ENCODE results near the gene RSPO4.

Gene RSPO4

GRCh38 chr20:940926-941325, 61.2 kb downstream of the RSPO4 start:
- TF ChIP-seq CTCF (IDR thresholded peaks at IDR 0.05; ENCODE audit: low read depth, low read length) = no peak
- no peak for DNase-seq (ENCODE audit: extremely low read depth, low read depth)

GRCh38 chr20:939606-940005, 62.5 kb downstream of the RSPO4 start:
- TF ChIP-seq CTCF (IDR thresholded peaks at IDR 0.05; ENCODE audit: low read depth, low read length) = no peak
- no peak for DNase-seq (ENCODE audit: extremely low read depth, low read depth)

GRCh38 chr20:934186-934840, 67.8 kb downstream of the RSPO4 start:
- DNase-seq (ENCODE audit: extremely low read depth, low read depth) = no peak

GRCh38 chr20:933029-933428, 69.1 kb downstream of the RSPO4 start:
- TF ChIP-seq CTCF (IDR thresholded peaks at IDR 0.05; ENCODE audit: low read depth, low read length) = no peak
- DNase-seq (ENCODE audit: extremely low read depth, low read depth) = no peak

More at GRCh38 chr20:934186-934840, 67.8 kb downstream of the RSPO4 start:
- TF ChIP-seq CTCF (IDR thresholded peaks at IDR 0.05; ENCODE audit: low read depth, low read length) = no peak

GRCh38 chr20:931401-931800, 70.7 kb downstream of the RSPO4 start:
- no peak for DNase-seq (ENCODE audit: extremely low read depth, low read depth)
- TF ChIP-seq CTCF (IDR thresholded peaks at IDR 0.05; ENCODE audit: low read depth, low read length) = no peak

- no peak for DNase-seq (ENCODE audit: extremely low read depth, low read depth)
- no peak for TF ChIP-seq CTCF (IDR thresholded peaks at IDR 0.05; ENCODE audit: low read depth, low read length)
Measured at GRCh38 chr20:926670-927069, 75.4 kb downstream of the RSPO4 start.

- TF ChIP-seq CTCF (IDR thresholded peaks at IDR 0.05; ENCODE audit: low read depth, low read length) = no peak
- DNase-seq (ENCODE audit: extremely low read depth, low read depth) = no peak
Measured at GRCh38 chr20:925516-925915, 76.6 kb downstream of the RSPO4 start.

Data from AG09319 (cell line).